Activated CD4-positive, alpha-beta T cell treated with anti-CD3 and anti-CD28 coated beads, Interleukin-2, amount 50 U/mL, for 48 hours (primary cell): Measurements from ENCODE around the gene IGFBP4.

Experiments
- DNase-seq, 2 experiments: peaks; one replicate each; pipeline ENCODE4 v3.0.0-alpha.2; 2020

The IGFBP4 gene

DNA sequence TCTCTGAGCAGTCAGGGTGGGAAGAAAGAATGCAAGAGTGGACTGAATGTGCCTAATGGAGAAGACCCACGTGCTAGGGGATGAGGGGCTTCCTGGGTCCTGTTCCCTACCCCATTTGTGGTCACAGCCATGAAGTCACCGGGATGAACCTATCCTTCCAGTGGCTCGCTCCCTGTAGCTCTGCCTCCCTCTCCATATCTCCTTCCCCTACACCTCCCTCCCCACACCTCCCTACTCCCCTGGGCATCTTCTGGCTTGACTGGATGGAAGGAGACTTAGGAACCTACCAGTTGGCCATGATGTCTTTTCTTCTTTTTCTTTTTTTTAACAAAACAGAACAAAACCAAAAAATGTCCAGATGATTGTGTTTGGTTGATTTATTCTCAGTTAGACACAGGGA lies 14.1 kb downstream of the IGFBP4 start:
- no peak for DNase-seq

DNA sequence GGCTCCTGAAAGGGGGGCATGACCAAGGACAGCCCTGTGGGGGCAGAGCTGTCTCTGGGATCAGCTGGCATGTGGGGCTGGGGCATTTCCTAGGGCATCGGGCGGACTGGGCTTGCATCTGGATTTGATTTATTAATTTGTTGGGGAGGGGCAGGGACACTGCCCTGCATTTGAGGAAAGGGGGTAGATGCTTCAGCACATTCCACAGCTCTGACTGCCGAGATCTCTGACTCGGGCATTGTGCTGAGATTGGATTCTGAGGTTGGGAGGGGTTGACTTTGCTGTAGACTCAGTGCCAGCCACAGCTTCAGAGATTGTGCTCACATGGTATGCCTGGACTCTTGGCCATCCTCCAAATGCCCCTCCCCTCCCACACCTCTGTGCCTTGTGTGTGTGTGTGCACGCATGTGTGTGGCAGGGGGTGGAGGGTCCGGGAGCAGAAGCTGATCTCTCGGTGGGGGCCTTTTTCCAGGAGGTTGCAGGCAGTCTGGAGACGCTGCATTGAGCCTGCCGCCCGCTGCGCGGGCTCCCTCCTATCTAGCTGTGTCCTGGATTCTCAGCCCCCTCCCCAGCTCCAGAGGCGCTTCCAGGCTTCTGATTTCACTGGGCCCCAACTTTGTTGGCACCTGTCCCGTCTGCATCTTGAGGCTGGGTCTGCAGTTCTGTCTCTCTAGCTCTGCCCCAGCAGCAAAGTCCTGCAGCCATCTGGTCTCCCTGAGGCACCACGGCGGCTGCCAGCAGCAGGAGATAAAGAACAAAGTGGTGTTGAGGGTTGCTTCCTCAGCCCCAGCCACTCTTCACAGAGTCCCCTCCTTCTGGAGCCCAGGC lies 14.9 kb downstream of the IGFBP4 start:
- no peak for DNase-seq

DNA sequence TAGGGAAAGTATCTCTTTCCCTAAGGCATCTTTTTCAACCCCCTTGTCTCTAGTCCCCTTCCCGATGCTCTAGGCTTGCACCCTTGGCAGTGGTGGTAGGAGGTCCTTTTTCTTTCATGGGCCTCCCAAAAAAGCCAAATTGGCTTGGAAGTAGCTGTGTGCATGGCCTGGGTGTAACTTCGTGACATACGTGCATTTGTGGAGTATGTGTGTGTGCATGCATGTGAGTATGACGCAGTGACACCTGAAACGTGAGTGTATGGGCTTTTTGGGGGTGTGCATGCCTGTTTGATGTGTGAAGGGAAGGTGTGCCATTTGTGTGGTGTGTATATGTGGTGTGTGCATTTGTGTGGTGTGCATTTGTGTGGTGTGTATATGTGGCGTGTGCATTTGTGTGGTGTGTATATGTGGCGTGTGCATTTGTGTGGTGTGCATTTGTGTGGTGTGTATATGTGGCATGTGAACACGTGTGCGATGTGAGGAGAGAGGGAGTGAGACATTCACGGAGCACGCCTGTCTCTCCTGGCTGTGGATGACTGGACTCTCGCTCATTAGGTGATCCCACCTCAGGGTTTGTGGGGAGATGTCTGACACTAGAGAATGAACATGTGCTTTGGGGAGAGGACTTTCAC lies 15.7 kb downstream of the IGFBP4 start:
- no peak for DNase-seq

DNA sequence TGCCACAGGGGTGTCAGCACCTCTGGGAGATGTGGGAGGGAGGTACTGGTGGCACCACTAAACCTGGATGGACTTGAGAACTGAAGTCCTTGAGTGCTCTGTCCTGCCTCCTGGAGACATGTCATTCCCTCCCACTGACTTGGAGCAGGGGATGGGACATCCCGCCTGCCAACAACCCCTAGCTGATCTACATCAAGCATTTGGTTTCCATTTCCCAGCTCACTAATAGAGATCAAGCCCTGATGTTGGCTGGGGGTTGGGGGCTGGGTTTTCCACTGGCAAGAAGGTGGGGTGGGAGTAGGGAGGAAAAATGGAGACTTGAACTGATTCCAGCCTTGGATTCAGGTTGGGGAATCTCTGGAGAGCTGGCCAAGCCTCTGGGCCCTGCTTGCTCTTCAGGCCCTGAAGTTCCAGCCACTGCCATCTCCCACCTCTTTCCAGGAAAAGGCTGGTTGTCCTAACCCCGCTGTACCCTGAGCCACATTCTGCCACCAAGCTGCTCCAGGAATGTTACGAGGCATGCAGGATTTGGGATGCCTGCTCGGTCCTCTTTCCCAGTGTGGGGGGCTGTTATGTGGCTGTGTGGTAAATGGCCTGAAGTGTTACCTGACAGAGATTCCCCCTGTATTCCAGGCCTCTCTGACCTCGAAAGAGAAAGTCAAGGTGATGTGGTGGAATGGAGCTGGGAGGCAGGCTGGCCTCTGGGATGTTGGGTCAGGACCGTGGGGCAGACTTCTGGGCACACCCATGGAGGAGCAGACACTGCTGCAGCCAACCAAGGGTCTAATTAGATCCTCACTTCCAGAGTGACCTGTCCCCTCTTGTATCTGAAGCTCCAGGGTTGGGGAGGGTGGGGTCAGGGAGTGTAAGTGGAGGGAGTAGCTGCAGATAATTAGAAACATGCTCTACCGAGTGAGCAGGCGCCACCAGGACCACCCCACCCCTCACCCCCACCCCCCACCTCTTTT lies 16.7 kb downstream of the IGFBP4 start:
- DNase-seq, result no peak

DNA sequence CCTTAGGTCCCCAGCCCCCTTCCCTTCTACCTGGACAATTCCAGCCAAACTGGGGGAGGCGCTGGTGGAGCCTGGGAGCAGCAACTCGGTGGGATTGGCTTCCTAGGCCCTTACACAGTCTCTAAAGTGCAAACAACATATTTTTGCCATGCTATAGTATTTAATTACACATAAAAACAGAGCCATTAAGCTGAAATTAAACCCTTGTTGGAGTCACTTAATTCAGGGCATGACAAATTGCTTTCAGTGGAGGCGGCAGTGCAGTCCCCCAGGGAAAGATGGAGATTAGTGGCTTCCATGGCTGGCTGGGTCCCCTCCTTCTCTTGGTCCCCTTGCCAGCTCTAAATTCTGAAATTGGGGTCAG lies 17.3 kb downstream of the IGFBP4 start:
- no peak for DNase-seq

DNA sequence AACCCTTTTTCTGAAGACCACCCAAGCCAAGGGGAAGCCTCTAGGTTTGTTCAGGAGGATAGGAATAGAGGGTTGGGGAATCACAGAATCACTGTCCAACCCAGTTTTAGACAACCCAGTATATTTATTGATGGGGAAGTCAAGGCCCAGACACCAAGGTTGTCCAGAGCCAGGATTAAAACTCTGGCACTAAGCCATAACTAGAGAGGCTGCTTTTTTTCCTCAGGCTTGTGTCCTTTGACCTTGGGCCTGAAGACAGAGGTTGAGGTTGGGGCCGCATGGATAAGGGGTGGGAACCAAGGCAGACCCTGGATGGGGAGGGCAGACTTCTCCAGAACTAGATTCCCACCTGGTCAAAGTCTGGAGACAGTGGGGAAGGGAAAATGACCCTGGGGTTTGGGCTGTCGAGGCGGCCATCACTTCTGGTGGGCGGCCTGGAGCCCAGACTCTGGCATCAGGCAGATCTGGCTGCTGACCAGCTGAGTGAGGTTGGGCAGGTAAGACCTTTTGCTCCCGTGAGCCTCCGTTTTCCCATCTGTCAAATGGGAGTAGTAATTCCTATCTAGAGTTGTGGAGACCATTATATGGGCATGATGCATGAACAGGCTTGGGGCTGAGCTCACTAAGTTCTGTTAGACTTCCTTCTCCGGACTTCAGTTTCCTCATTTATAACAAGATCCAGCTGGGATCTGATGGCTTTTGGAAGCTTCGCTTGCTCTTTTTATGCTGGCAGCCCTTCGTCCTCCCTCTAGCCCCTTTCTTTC lies 17.9 kb downstream of the IGFBP4 start:
- no peak for DNase-seq

DNA sequence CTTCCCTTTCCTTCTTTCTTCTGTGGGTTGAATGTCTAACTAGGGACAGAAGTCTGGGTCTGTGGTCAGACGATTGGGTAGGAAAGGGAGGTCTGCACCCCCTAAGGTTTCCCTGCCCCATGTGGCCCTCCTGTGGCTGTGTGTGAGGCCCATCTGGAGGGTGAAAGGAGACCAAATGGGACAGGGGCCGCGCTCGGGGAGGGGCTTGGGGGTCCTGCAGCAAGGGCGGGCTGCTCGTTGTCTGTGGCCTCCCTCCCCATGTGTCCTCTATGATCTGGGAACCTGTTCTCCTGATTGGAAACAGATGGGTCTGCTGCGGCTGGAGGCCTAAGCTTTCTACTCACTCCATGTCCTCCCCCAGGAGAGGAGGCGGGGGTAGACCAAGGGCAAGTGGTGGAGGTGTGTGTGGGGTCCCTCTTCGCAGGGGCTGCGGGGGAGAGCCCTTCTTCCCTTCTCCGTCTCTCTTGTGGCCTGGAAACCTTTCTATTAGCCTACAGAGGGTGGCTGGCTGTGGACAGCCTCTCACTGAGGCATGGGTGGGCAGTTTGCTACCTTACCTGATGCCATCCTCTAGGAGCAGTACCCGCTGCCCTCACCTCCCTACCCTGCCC lies 18.6 kb downstream of the IGFBP4 start:
- no peak for DNase-seq

DNA sequence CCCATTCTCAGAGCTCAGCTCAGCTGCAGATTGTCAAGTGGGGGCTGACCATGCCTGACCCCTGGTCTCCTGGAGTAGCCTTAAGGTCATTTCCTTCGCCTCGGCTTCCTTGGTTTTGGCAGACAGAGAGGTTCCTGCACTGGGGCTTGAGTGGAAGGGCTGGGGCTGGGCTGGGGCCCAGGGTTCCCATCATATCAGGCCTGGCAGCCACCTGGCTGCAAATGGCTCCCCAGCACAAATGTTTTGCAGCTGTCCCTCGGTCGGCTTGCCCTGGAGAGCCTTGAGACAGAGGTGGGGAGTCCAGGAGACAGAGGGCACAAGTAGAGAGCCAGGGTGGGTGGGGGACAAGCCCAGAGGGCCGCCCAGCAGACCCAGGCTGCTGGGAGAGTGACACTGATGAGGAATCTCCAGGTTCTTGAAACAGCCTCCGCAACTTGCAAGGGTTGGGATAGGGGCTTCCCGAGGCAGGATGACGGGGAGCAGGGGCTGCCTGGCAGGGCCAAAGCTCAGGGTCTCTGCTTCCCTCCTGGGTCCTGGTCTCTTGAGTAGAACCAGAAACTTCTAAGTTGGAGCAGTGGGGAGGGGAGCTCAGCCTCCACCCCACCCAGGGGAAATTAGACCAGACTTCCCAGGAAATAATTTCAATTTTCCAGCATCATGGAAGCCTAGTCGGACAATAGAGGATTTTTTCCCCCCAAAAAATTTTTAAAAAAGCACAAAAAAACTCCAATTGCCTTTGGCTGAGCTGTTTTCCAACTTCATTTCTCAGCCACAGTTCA lies 19.3 kb downstream of the IGFBP4 start:
- DNase-seq, result no peak

DNA sequence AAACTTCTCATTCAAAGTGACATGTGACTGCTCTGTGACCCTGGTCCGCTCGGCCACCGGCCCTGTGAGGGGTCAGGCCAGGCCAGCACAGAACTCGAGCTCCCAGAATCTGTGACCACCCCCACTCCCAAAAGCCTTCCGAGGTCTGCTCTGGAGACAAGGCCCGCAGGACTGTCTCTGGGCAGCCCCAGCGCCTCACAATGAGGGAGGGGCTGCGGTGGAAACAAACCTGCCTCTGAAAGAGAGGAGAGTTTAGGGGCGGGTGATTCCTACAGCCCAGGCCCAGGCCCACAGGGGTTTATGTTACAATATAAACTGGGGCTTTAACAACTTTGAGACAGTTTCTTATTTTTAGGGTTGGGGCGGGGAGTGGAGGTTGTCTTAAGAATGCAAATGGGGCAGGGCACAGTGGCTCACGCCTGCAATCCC lies 19.9 kb downstream of the IGFBP4 start:
- no peak for DNase-seq

DNA sequence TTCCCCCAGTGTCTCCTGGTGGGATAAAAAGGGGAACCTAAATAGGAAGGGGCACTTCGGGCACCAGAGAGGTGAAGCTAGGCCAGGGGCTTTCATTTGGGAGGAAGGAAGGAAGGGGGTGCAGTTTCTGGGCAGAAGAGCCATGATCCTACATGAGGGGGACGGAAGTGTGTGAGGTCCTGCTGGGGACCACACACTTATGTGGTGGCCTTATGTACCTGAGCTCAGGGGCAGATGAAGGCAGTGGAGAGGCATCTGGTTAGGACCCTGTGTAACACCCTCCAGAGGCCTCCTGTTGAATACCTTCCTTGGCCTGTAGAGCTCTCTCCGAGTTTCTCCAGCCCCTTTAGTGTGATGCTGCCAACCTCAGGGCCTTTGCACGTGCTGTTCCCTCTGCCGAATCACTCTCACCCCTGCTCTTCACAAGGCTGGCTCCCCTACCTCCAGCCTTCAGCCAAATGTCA lies 21.2 kb downstream of the IGFBP4 start:
- DNase-seq, result no peak

DNA sequence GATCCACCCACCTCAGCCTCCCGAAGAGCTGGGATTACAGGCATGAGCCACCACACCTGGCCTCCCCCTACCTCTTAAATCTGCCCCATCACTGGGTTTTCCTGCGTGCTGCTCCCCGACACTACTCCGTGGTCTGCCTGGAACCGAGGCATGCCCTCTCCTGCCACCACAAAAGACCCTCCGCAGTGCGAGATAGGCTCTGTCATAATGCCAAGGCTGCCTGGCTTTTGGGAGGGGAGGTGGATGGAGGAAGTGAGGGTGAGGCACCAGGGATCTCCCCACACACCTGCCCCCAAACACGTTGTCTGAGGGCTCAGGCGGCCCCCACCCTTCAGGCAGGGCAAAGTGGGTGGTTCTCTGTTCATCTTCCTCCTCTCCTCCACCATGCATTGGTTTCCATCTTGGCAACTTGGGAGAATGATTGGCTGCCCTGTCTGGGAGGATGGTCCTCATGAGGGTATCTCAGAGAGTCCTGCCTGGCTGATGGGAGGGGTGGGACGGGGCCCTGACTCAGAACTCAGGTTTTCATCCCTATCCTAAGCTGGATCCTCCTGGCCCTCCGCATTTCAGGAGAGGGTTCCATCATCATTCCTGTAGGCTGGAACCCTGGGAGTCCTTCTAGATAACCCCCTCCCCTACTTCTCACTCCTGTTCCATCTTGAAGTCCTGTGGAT lies 23.2 kb downstream of the IGFBP4 start:
- no peak for DNase-seq

DNA sequence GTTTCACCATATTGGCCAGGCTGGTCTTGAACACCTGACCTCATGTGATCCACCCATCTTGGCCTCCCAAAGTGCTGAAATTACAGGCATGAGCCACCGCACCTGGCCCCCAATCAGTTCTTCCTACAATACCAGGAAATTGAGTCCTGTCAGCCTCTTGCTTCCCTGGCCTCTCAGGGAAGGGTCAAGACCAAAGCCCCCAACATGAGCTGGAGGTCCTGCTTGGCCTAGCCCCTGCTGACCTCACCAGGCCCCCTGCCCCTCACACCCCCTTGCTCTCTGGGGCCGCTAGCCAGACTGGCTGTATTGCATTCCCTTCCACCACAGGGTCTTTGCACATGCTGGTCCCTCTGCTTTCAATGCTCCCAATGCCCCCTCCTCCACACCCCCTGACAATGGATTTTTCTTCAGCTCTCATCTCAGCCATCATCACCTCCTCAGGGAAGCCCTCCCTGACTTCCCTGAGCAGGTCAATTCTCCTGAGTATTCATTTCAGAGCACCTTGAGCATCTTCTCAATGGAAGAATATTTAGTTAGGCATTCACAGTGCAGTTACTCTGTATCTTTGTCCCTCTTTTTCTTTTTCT lies 24.1 kb downstream of the IGFBP4 start:
- no peak for DNase-seq

DNA sequence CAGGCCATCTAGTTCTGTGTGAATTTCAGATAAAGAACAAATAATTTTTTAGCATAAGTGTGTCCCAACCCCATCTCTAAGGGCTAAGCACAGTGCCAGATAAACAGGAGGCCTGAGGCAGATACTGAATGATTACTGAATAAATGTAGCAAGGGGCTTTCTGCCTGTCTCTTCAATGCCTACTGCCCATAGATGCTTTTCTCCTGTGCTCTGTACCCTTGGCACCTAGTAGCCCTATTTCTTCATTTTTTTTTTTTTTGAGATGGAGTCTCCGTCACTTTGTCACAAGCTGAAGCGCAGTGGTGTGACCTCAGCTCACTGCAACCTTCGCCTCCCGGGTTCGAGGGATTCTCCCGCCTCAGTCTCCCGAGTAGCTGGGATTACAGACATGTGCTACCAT lies 25.3 kb downstream of the IGFBP4 start:
- DNase-seq, result no peak

DNA sequence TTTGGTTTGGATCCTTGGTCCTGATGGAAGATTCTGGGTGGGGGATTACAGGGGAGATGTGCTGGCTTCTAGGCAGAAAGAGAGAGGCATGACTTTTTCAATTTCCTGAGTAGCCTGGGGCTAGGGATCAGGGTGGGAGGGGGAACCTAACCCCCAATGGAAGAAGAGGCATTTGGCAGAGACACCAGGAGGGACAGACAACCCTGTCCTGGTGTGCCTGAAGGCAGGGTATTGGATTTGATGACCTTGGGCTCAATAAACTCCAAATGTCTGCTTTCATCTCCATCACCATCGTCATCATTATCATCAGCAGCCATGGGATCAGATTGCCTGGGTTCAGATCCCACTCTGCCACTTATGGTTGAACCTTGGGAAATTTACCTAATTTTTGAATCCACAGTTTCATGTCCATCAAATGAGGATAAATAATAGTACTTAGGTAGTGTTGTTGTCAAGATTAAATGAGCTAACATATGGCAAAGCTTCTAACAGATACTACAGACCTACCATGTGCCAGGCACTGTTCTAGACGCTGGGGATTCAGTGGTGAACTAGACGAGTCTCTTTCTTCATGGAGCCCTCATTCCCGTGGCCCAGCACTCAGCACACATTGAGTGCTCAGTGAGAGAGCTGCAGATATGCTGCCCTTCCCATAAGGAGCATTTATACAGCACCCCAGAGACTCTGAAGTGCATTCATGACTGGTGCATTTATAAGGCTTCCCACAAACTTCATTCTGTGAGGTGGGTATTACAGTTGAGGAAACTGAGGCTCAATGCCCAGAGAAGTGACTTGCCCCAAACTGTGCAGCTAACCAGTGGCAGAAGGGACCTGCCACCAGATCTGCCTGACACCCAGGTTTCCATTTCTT lies 26.8 kb downstream of the IGFBP4 start:
- no peak for DNase-seq

DNA sequence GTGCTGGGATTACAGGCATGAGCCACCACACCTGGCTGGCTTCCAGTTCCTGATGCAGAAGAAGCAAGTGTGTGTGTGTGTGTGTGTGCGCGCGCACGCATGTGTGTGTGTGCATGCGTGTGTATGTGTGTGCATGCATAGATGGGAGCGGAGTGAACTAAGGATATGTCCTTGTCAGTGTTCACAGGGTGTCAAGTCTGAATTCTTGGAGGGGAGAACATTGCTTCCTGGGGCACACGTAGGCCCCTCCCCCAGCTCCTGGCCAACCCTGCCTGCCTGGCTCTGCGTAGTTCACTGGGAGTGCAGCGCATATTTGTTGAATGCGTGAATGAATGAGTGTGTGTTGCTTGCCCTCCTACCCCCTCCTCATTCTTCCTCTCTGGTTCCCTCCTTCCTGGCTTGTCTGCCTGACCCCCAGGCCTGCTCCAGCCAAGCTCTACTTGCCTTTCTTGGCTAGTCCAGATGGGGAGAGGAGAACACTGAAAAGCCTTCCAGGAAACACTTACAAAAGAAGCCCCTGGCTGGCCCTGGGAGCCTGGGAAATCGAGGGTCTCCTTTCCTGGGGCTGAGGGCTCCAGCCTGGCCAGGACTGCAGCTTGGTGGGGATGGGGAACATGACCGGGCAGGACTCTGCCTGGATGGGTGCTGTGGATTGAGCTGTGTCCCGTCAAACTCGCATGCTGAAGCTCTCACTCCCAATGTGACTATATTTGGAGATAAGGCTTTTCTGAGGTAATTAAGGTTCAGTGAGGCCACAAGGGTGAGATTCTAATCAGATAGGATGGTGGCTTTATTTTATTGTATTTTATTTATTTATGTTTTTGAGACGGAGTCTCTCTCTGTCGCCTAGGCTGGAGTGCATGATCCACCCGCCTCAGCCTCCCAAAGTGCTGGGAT lies 27.9 kb downstream of the IGFBP4 start:
- no peak for DNase-seq

DNA sequence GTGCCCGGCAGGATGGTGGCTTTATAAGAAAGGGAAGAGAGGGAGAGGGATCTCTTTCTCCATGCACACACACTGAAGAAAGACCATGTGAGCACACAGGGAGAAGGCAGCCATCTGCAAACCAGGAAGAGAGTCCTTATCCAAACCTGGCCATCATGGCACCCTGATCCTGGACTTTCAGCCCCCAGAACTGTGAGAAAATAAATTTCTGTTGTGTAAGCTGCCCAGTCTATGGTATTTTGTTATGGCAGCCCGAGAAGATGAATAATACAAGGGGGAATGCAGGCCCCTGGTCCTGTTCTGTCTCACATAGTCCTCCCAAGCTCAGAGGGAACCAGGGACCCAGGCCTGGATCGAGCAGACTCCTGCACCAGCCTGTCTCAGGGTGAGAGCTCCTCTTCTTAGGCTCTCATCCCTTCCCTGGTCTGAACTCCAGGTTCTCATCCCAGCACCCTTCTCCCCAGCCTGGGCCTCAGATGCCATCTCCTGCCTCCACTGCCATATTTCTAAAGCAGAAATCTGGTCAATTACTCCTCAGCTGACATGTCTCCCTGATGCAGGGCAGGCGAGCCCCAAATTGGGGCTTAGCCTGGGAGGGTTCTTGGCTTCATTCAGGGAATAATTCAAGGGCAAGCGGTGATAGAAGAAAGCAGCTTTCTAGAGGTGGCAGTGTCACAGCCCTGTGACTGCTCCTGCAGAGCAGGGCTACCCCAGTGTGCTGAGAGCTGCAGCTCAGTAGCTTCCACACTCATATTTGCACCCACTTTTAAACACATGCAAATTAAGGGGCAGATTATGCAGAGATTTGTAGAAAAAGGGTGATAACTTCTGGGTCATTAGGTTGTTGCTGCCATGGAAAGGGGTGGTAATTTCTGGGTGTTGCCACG lies 28.8 kb downstream of the IGFBP4 start:
- DNase-seq, result no peak
